ENCODE measurements around the gene FOSL1.

FOSL1 gene

GRCh38 chr11:65883058-65883761 is 17.0 kb downstream of the FOSL1 start:
- DNase-seq (ENCODE audit: low read depth), result no peak
- TF ChIP-seq, protein P1, sequence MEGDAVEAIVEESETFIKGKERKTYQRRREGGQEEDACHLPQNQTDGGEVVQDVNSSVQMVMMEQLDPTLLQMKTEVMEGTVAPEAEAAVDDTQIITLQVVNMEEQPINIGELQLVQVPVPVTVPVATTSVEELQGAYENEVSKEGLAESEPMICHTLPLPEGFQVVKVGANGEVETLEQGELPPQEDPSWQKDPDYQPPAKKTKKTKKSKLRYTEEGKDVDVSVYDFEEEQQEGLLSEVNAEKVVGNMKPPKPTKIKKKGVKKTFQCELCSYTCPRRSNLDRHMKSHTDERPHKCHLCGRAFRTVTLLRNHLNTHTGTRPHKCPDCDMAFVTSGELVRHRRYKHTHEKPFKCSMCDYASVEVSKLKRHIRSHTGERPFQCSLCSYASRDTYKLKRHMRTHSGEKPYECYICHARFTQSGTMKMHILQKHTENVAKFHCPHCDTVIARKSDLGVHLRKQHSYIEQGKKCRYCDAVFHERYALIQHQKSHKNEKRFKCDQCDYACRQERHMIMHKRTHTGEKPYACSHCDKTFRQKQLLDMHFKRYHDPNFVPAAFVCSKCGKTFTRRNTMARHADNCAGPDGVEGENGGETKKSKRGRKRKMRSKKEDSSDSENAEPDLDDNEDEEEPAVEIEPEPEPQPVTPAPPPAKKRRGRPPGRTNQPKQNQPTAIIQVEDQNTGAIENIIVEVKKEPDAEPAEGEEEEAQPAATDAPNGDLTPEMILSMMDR (IDR thresholded peaks at IDR 0.05; ENCODE audit: low read depth, low read length), result no peak
- TF ChIP-seq, protein P2, sequence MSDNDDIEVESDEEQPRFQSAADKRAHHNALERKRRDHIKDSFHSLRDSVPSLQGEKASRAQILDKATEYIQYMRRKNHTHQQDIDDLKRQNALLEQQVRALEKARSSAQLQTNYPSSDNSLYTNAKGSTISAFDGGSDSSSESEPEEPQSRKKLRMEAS (IDR thresholded peaks at IDR 0.05; ENCODE audit: low read depth, low read length), result no peak
- TF ChIP-seq POLR2A (IDR thresholded peaks at IDR 0.05; ENCODE audit: extremely low read depth, insufficient read length), result no peak
- TF ChIP-seq MYC (IDR thresholded peaks at IDR 0.05; ENCODE audit: low read depth, low read length), result no peak
- H3K4me3 ChIP-seq (ENCODE audit: low read depth, low read length), result no peak overlapping the region

- H3K4me3 ChIP-seq (ENCODE audit: low read depth, low read length), result no peak overlapping the region
- DNase-seq (ENCODE audit: low read depth), result no peak
- TF ChIP-seq POLR2A (IDR thresholded peaks at IDR 0.05; ENCODE audit: extremely low read depth, insufficient read length), result no peak
- TF ChIP-seq MYC (IDR thresholded peaks at IDR 0.05; ENCODE audit: low read depth, low read length), result no peak
These were observed 17.8 kb downstream of the FOSL1 start for GRCh38 chr11:65882120-65883057.

DNA sequence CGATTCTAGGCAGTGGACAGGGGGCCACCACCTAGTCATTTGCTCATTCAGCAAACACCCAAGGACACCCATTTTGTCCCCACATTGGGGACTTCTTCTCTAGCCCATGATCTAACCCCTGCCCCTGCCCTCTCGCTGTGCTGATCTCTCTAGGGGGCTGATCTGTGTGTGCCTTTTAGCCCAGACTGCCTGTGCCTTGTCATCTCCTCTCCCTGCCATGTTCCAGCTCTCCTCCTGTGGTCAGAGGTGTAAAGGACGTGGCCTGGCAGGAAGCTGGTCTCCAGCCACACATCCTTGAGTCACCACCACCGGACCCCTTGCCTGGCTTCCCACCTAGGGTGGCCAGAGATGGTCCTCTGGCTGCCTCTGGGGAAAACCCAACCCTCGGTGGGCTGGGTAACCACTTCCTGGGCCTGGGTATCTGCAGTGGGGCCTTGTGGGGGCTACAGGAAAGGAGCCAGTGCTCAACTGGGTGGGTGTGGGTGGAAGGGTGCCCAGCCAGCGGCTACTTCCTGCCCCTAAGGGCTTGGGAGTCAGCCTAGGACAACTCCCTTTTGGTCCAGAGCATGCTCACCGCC is 19.3 kb downstream of the FOSL1 start:
- peak; percentile 76 for DNase-seq (ENCODE audit: low read depth)
- peak overlapping the region; percentile 41 for H3K4me3 ChIP-seq (ENCODE audit: low read depth, low read length)
- TF ChIP-seq POLR2A (IDR thresholded peaks at IDR 0.05; ENCODE audit: extremely low read depth, insufficient read length) (no peak), MYC (IDR thresholded peaks at IDR 0.05; ENCODE audit: low read depth, low read length) (0 out of 2 replicates have a peak, but pooled peaks have one; percentile 17)
- TF ChIP-seq, protein P1 (IDR thresholded peaks at IDR 0.05; ENCODE audit: low read depth, low read length), result no peak
- TF ChIP-seq, protein P2 (IDR thresholded peaks at IDR 0.05; ENCODE audit: low read depth, low read length), result no peak

- H3K4me3 ChIP-seq (ENCODE audit: low read depth, low read length), result peak overlapping the region; percentile 69
- no peak for DNase-seq (ENCODE audit: low read depth)
- TF ChIP-seq, protein P1 (IDR thresholded peaks at IDR 0.05; ENCODE audit: low read depth, low read length), result no peak
- no peak for TF ChIP-seq POLR2A (IDR thresholded peaks at IDR 0.05; ENCODE audit: extremely low read depth, insufficient read length)
- TF ChIP-seq MYC (IDR thresholded peaks at IDR 0.05; ENCODE audit: low read depth, low read length), result no peak
- TF ChIP-seq, protein P2 (IDR thresholded peaks at IDR 0.05; ENCODE audit: low read depth, low read length), result no peak
These were observed 20.2 kb downstream of the FOSL1 start for GRCh38 chr11:65880027-65880426.

GRCh38 chr11:65879617-65880016 is 20.6 kb downstream of the FOSL1 start, which contains the start of gene CTSW:
Gene CTSW (plus strand): TSS chr11:65879837. CDS start chr11:65879855, 18 bp downstream.
- peak within 1 kb of the TSS; percentile 69 for H3K4me3 ChIP-seq (ENCODE audit: low read depth, low read length)
- DNase-seq (ENCODE audit: low read depth), result peak; percentile 81
- peak; percentile 15 for TF ChIP-seq POLR2A (IDR thresholded peaks at IDR 0.05; ENCODE audit: extremely low read depth, insufficient read length)
- TF ChIP-seq, protein P2 (IDR thresholded peaks at IDR 0.05; ENCODE audit: low read depth, low read length), result no peak
- TF ChIP-seq, protein P1 (IDR thresholded peaks at IDR 0.05; ENCODE audit: low read depth, low read length), result no peak
- no peak; the same call in 1 of the 2 replicates for TF ChIP-seq MYC (IDR thresholded peaks at IDR 0.05; ENCODE audit: low read depth, low read length)
